NCI-H2196 treated with DMSO at 0.1 percent for 48 hours (cell line): ENCODE measurements around the gene CAMK2G.
"Not testable (repeated sequence)": the region's sequence is repeated elsewhere in the genome, so short reads cannot be mapped to it uniquely, and the experiment has no call there.

Experiments used
- DNase-seq: peaks from one replicate; lab custom pipeline; 2025; ENCODE audit not compliant: unreplicated experiment; lab: John Stamatoyannopoulos, UW

CAMK2G gene

GRCh38 chr10:73842349-73842748 is 32.0 kb downstream of the CAMK2G start:
- no peak for DNase-seq

- no peak for DNase-seq
These were observed 32.6 kb downstream of the CAMK2G start for GRCh38 chr10:73841526-73842285.

DNA sequence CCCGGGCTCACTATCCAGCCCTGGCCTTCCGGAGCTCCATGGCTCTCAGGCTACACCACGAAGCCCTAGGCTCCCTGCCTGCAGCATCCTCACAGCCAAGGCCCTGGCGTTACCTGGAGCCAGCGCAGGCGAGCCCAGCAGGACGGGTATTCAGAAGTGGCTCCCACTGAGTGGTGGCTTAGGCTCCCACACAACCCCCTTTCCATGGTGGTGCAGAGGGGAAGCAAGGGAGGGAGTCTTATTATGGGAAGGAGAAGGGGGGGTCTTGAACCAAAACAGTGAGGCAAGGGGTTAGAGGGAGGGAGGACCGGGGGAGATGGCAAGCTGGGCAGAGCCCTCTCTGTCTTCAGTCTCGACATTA is 33.3 kb downstream of the CAMK2G start:
- DNase-seq, result no peak

- DNase-seq, result no peak
These were observed 33.8 kb downstream of the CAMK2G start for GRCh38 chr10:73840403-73841060.

- DNase-seq, result no peak
These were observed 34.3 kb downstream of the CAMK2G start for GRCh38 chr10:73840056-73840402.

- no peak for DNase-seq
These were observed 34.9 kb downstream of the CAMK2G start for GRCh38 chr10:73839276-73839966.

DNA sequence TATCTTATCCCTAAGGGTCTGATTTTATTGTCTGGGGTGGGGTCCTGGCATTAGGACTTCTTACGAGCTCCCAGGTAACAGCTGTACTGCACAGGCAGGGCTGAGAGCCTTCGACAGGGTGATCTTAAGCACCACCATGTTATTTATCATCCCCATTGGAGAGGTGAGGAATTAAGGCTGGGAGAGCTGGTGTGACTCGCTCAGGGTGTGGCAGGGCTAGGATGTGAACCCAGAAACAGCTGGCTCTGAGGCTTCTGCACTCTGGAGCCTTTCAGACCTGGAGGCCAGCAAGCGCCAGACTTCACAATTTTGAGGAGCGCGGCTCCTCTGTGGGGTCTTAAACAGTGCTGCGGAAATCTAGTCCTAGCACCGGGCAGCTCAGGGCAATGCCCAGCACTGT is 35.5 kb downstream of the CAMK2G start:
- DNase-seq, result no peak

- no peak for DNase-seq
These were observed 36.3 kb downstream of the CAMK2G start for GRCh38 chr10:73838008-73838567.

DNA sequence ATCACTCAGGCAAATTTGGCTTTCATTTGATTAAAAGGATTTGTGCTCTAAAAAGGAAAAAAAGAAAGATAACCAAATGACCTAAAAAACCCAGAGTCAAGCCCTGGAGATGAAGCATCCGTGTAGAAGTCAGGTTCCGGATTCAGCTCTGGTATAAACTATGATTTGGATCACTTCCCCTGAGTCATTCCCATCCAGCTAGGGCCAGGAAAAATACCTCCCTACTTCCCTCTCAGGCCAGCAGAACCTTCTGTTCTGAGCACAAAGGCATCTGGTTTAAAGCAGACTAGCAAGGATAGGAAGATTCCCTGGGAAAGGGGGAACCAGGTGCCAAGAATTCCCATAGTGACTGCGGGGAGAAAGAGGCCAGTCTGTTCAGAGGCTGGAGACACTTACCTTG is 37.3 kb downstream of the CAMK2G start:
- DNase-seq, result no peak

GRCh38 chr10:73836427-73836980 is 37.9 kb downstream of the CAMK2G start:
- no peak for DNase-seq

GRCh38 chr10:73829090-73829489 is 45.3 kb downstream of the CAMK2G start:
- not testable (repeated sequence) for DNase-seq

GRCh38 chr10:73828161-73828560 is 46.2 kb downstream of the CAMK2G start:
- DNase-seq, result no peak

DNA sequence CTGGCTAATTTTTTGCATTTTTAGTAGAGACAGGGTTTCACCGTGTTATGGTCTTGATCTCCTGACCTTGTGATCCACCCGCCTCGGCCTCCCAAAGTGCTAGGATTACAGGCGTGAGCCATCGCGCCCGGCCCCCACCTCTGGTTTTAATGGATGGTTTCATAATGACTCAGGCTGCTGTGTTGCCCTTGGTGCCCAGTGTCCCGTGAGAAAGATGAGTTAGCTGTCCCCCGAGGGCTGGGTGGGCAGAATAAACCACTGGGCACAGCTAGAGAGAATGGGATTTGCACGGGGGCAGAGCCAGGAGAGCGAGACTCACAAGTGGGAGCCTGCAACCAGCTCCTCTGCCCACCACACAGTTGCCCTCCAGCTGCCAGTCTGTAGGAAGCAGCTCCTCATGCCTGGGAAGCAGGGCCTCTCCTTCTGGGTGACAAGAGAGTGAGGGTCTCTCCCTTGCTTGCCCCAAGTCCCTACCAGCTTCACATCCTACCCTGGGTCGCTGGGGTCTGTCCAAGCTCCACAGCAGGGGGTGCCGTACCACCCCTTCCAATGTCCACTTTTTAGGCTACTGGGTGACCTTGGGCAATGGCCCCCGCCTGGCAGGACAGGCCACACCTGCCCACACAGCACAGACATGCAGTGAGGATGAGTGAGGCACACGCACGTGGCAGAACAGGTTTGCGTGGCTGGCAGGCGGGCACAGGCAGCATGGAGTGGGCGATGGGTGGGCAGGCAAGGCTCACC is 46.8 kb downstream of the CAMK2G start:
- no peak for DNase-seq

DNA sequence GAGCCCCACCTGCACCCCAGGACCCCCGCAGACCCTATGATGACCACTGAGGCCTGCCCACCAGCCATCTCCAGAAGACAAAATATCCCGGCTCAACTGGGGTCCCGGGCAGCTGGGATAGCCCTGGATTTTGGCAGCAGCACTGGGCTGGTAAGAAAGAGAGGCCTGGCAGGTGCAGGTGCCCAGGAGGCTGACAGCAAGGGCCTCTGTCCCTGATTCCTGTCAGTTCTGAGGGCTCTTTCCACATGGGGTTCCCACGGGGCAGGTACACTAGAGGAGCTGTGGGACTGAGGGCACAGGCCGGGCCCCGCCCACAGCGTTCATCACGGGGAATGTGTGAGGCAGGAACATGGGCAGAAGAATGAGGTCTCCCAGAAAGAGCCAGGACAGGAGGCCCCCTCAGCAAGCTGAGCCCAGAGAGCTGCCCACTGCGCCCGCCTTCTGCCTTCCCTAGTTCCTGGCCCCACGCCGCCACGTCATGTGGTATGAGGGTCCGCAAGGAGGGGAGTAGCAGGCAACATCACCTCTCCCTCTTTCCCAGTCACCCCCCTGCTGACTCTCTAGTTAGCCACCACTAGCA is 50.1 kb downstream of the CAMK2G start:
- no peak for DNase-seq

- no peak for DNase-seq
These were observed 51.0 kb downstream of the CAMK2G start for GRCh38 chr10:73823391-73823790.

DNA sequence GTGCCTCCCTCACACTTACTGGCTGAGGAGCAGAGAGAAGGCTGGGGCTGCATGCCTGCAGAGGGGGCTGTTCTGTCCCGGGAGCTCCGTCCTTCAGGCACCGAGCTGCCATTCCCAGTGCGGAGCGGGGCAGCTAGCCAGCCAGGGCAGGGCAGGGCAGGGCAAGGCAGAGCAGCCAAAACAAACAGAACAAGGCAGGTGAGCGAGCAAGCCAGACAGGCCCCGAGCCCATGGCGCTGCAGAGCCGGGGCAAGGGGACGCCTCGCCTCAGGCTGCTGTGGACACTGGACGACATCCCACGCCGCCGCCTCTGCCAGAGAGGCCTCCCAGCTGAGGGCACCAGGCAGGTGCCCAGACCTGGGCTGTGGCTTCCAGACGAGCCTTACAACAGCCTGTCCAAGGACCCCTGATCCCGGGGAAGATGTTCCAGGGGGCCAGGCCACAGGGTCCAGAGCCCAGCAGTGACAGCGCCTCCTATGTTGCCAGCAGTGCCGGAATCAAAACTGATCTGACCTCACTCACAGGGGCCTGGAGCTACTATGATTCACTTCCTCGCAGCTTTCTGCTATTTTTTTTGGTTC is 54.8 kb downstream of the CAMK2G start:
- DNase-seq, result peak; percentile 60

DNA sequence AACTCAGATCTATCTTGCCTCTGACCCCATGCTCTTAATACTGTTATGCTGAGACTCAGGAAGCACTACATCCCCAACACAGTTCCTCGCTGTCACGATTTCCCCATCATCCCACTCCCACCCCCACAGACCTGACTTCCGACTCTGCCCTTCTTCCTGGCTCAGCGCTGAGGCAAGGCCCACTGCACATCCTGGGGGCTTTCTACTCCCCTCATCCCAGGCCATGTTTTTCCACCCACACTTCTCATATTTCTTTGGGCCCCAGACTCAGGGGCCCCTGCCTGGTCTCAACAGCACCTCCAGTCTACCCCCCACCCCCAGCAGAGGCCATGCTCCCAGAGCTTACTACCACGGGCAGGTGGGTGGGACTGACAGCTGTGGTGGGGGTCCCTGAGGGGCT is 55.3 kb downstream of the CAMK2G start:
- DNase-seq, result no peak

- DNase-seq, result no peak
These were observed 56.0 kb downstream of the CAMK2G start for GRCh38 chr10:73818402-73818801.

GRCh38 chr10:73817826-73818225 is 56.5 kb downstream of the CAMK2G start:
- DNase-seq, result no peak
